HEK293 (cell line): Measurements from ENCODE around the gene TNRC6A.

ENCODE experiments used
- CTCF ChIA-PET: fragments of 350-600 bp; formaldehyde crosslinking; extraction: SDS; loops from one replicate; lab custom pipeline; 2021; ENCODE audit warnings: antibody characterized with exemption; lab: Yijun Ruan, JAX
- POLR2A ChIA-PET: fragments of 300-600 bp; formaldehyde crosslinking; extraction: SDS; loops from one replicate; lab custom pipeline; 2020; ENCODE audit warnings: antibody characterized with exemption, inconsistent platforms; lab: Yijun Ruan, JAX
- H3K27ac ChIP-seq: fragments of 200-500 bp; sonication (Bioruptor generic); 2 replicates; pipeline ENCODE4 v1.5.1; 2014; ENCODE audit warnings: low read depth, low read length, control low read depth, inconsistent platforms; ENCODE audit errors: extremely low read depth
- H3K36me3 ChIP-seq, 2 experiments: fragments of 200-500 bp in 1 of 2; sonication (Bioruptor generic) in 1 of 2; 1 replicate in 1 of 2; 2 replicates in 1 of 2; pipeline ENCODE4 v1.5.1; 2014 to 2017; ENCODE audit warnings: inconsistent platforms in 2 of 2, low read length in 2 of 2; ENCODE audit not compliant: control insufficient read depth in 2 of 2, insufficient read depth in 1 of 2
- H3K4me1 ChIP-seq: fragments of 200-500 bp; sonication (Bioruptor generic); 2 replicates; pipeline ENCODE4 v1.5.1; 2014; ENCODE audit warnings: mild to moderate bottlenecking, low read length, inconsistent platforms; ENCODE audit not compliant: control insufficient read depth, insufficient read depth
- H3K4me3 ChIP-seq: 2 replicates; pipeline ENCODE4 v1.5.1; 2011; ENCODE audit warnings: low read depth, mild to moderate bottlenecking, control low read depth, low read length, moderate library complexity
- H3K9me3 ChIP-seq: fragments of 200-500 bp; sonication (Bioruptor generic); 2 replicates; pipeline ENCODE4 v1.5.1; 2014; ENCODE audit warnings: low read depth, low read length, inconsistent platforms; ENCODE audit not compliant: control insufficient read depth, insufficient read depth
- GLI4 ChIP-seq: fragments of 450-650 bp; formaldehyde crosslinking; IDR thresholded peaks from 2 replicates; pipeline ENCODE4 v1.5.1; 2016; ENCODE audit warnings: missing biosample characterization, missing genetic modification characterization
- OSR2 ChIP-seq: fragments of 450-650 bp; formaldehyde crosslinking; IDR thresholded peaks from 2 replicates; pipeline ENCODE4 v1.5.1; 2016; ENCODE audit warnings: missing biosample characterization, missing genetic modification characterization
- REPIN1 ChIP-seq: fragments of 450-650 bp; formaldehyde crosslinking; IDR thresholded peaks from 2 replicates; pipeline ENCODE4 v1.5.1; 2017; ENCODE audit warnings: missing biosample characterization, missing genetic modification characterization, low read depth
- SCRT1 ChIP-seq: fragments of 450-650 bp; formaldehyde crosslinking; IDR thresholded peaks from 2 replicates; pipeline ENCODE4 v1.5.1; 2016; ENCODE audit warnings: missing biosample characterization, missing genetic modification characterization, borderline replicate concordance
- SCRT2 ChIP-seq: fragments of 450-650 bp; formaldehyde crosslinking; IDR thresholded peaks from 2 replicates; pipeline ENCODE4 v1.5.1; 2016; ENCODE audit warnings: missing biosample characterization, missing genetic modification characterization
- ZBTB11 ChIP-seq: fragments of 450-650 bp; formaldehyde crosslinking; conservative IDR thresholded peaks from 2 replicates; pipeline ENCODE4 v1.5.1; 2016; ENCODE audit warnings: low read depth, missing biosample characterization, missing genetic modification characterization
- ZNF133 ChIP-seq: fragments of 450-650 bp; formaldehyde crosslinking; IDR thresholded peaks from 2 replicates; pipeline ENCODE4 v1.5.1; 2016; ENCODE audit warnings: missing biosample characterization, missing genetic modification characterization
- ZNF169 ChIP-seq: fragments of 450-650 bp; formaldehyde crosslinking; IDR thresholded peaks from 2 replicates; pipeline ENCODE4 v1.5.1; 2016; ENCODE audit warnings: missing biosample characterization, missing genetic modification characterization
- ZNF184 ChIP-seq: fragments of 450-650 bp; IDR thresholded peaks from 2 replicates; pipeline ENCODE4 v1.5.1; 2018; ENCODE audit warnings: missing biosample characterization, mild to moderate bottlenecking, missing genetic modification characterization
- ZNF2 ChIP-seq: fragments of 450-650 bp; formaldehyde crosslinking; IDR thresholded peaks from 2 replicates; pipeline ENCODE4 v1.5.1; 2016; ENCODE audit warnings: missing biosample characterization, missing genetic modification characterization
- ZNF398 ChIP-seq: fragments of 450-650 bp; formaldehyde crosslinking; IDR thresholded peaks from 2 replicates; pipeline ENCODE4 v1.5.1; 2017; ENCODE audit warnings: missing biosample characterization, missing genetic modification characterization
- ZNF664 ChIP-seq: fragments of 450-650 bp; formaldehyde crosslinking; IDR thresholded peaks from 2 replicates; pipeline ENCODE4 v1.5.1; 2016; ENCODE audit warnings: missing biosample characterization, missing genetic modification characterization
- ZNF785 ChIP-seq: fragments of 450-650 bp; formaldehyde crosslinking; IDR thresholded peaks from 2 replicates; pipeline ENCODE4 v1.5.1; 2016; ENCODE audit warnings: missing biosample characterization, missing genetic modification characterization
- ZSCAN16 ChIP-seq: fragments of 450-650 bp; formaldehyde crosslinking; IDR thresholded peaks from 2 replicates; pipeline ENCODE4 v1.5.1; 2016; ENCODE audit warnings: missing biosample characterization, missing genetic modification characterization
- ZSCAN18 ChIP-seq: fragments of 450-650 bp; formaldehyde crosslinking; IDR thresholded peaks from 2 replicates; pipeline ENCODE4 v1.5.1; 2016; ENCODE audit warnings: missing biosample characterization, missing genetic modification characterization
- TF ChIP-seq, protein P1 (sequence below): fragments of 450-650 bp; formaldehyde crosslinking; IDR thresholded peaks from 2 replicates; pipeline ENCODE4 v1.5.1; 2017; ENCODE audit warnings: missing biosample characterization, missing genetic modification characterization

TNRC6A gene

DNA sequence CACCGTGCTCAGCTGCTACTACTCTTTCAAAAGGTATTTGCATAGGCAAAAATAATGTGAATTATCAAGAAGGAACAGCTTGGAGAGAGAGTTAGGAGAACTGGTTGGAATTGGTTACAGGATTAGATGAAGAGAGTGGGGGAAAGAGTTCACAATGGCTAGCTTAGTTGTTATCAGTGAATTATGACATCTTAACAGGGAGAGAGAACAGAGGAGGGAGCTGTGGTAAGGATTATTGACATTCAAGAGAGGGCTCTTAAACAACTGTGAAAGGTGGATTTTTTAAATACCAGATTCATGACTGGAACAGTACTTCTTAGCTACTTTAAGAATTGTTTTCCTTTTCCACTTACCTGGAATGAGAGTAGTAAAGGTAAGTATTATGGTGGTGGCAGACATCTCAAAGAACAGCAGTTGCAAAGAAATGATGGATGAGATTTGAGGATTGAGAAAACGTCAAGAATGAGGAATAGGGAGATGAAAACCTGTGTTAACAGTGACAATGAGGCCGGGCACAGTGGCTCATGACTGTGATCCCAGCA, 72.4 kb downstream of the TNRC6A start:
- H3K4me1 ChIP-seq = no peaks in the 10 kb centered on the region
- POLR2A ChIA-PET = interaction anchor here (0.5 kb wide), 1 partner anchor 276 kb away, joined by 3 read pairs; no protein-coding TSS in a partner anchor
- peaks cover 36 to 98% of the 10 kb centered on the region in 2 experiments for H3K36me3 ChIP-seq
- no peak overlapping the region for H3K27ac ChIP-seq
- CTCF ChIA-PET = interaction anchor here (0.6 to 2.1 kb wide), 2 partner anchors 9 to 31 kb away, joined by 5 to 7 read pairs; no protein-coding TSS in a partner anchor
- no peak overlapping the region for H3K4me3 ChIP-seq
- TF ChIP-seq GLI4 (tag by site-specific recombination) (no peak), ZNF184 (tag by site-specific recombination) (no peak), ZNF664 (tag by site-specific recombination) (no peak), ZBTB11 (tag by site-specific recombination) (no peak), ZNF169 (tag by site-specific recombination) (no peak), ZNF2 (no peak), ZNF133 (tag by site-specific recombination) (no peak), ZSCAN18 (tag by site-specific recombination) (no peak), ZNF785 (tag by site-specific recombination) (no peak), REPIN1 (tag by site-specific recombination) (no peak), OSR2 (tag by site-specific recombination) (no peak), ZSCAN16 (tag by site-specific recombination) (no peak)
- TF ChIP-seq, protein P1, sequence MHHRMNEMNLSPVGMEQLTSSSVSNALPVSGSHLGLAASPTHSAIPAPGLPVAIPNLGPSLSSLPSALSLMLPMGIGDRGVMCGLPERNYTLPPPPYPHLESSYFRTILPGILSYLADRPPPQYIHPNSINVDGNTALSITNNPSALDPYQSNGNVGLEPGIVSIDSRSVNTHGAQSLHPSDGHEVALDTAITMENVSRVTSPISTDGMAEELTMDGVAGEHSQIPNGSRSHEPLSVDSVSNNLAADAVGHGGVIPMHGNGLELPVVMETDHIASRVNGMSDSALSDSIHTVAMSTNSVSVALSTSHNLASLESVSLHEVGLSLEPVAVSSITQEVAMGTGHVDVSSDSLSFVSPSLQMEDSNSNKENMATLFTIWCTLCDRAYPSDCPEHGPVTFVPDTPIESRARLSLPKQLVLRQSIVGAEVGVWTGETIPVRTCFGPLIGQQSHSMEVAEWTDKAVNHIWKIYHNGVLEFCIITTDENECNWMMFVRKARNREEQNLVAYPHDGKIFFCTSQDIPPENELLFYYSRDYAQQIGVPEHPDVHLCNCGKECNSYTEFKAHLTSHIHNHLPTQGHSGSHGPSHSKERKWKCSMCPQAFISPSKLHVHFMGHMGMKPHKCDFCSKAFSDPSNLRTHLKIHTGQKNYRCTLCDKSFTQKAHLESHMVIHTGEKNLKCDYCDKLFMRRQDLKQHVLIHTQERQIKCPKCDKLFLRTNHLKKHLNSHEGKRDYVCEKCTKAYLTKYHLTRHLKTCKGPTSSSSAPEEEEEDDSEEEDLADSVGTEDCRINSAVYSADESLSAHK (tag by site-specific recombination) = no peak
- H3K9me3 ChIP-seq = no peaks in the 10 kb centered on the region

DNA sequence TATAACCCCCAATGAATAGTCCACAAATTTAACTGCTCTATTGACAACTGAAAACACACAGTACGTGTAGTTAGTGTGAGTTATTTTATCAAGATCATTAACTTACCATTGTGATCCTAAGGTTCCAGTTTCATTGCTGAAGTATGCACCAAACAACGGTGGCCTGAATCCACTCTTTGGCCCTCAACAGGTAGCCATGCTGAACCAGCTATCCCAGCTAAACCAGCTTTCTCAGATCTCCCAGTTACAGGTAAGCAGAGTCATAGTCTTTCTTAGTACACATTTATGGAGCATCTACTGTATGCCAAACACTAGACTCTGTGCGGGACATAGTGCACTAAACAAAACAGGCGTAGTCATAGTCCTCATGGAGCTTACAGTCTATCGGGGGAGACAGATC, 76.0 kb downstream of the TNRC6A start:
- ChIA-PET CTCF (no interaction called here), POLR2A (no interaction called here)
- no peak overlapping the region for H3K27ac ChIP-seq
- H3K9me3 ChIP-seq = no peaks in the 10 kb centered on the region
- H3K36me3 ChIP-seq = peaks cover 49 to 97% of the 10 kb centered on the region in 2 experiments
- no peaks in the 10 kb centered on the region for H3K4me1 ChIP-seq
- no peak overlapping the region for H3K4me3 ChIP-seq
- TF ChIP-seq SCRT2 = peak; percentile 50; the same call in 1 of the 2 replicates
- no peak for TF ChIP-seq ZNF398 (tag by site-specific recombination)
- TF ChIP-seq SCRT1 (tag by site-specific recombination) = 0 out of 2 replicates have a peak, but pooled peaks have one; percentile 27
